Loucy (cell line): Measurements from ENCODE around the gene CNNM3.

Experiments
- CTCF ChIP-seq: fragments of 200-600 bp; sonication (generic); conservative IDR thresholded peaks from 2 replicates; pipeline ENCODE4 v1.5.1; 2014; ENCODE audit warnings: mild to moderate bottlenecking, antibody characterized with exemption, low read length
- EZH2phosphoT487 ChIP-seq: fragments of 200-600 bp; IDR thresholded peaks from 2 replicates; pipeline ENCODE4 v1.6.1; 2018; ENCODE audit warnings: antibody characterized with exemption, mild to moderate bottlenecking, moderate library complexity, borderline replicate concordance

- TF ChIP-seq CTCF, result peak; percentile 45
- no peak for TF ChIP-seq EZH2phosphoT487
Measured at GRCh38 chr2:96819876-96820511, 3.9 kb downstream of the CNNM3 start.
